OCI-LY1 (cell line): Measurements from ENCODE around the gene USP6NL.

Experiments
- CTCF ChIP-seq: fragments of 200-600 bp; sonication (generic), shearing (Covaris generic); IDR thresholded peaks from 2 replicates; pipeline ENCODE4 v1.5.1; 2017; ENCODE audit warnings: mild to moderate bottlenecking, antibody characterized with exemption, low read length, moderate library complexity, mixed read lengths
- EZH2 ChIP-seq: fragments of 200-600 bp; sonication (generic), shearing (Covaris generic); IDR thresholded peaks from 2 replicates; pipeline ENCODE4 v1.8.0; 2017; ENCODE audit warnings: borderline replicate concordance, mixed run types, mild to moderate bottlenecking, antibody characterized with exemption, low read length, moderate library complexity, mixed read lengths

DNA sequence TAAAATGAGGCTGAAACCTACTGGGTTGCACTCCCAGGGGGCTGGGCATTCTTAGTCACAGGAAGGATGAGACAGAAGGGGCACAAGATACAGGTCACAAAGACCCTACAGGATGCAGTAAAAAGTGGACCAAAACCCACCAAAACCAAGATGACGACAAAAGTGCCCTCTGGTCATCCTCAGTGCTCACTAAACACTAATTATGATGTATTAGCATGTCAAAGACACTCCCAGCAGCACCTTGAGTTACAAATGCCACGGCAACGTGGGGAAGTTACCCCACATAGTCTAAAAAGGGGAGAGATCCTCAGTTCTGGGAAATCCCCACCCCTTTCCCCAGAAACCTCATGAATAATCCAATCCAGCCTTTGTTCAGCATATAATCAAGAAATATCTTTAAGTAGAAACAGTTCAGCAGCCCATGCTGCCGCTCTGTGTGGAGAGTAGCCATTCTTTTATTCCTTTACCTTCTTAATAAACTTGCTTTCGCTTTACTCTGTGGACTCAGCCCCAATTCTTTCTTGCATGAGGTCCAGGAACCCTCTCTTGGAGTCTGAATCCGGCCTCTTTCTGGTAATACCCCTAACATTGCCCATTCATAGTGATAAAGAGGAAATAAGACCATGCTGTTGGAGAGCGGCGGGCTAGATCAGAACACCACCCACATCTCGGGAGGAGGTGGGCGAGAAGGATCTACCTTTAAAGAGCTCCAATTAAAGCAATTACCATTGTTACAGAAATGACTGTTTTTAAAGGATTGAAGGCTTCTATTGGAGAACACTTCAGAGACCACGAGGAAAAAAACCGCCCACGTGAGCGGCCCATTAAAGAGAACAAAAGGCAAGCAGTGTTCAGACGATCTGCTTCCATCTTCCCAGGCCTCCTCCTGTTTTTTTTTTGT, 170.9 kb downstream of the USP6NL start:
- TF ChIP-seq CTCF (no peak), EZH2 (no peak)
